GM21515 (cell line): Measurements from ENCODE around the gene OXER1.
A peak's percentile ranks its signal among the peaks of the same experiment; 100 is the strongest.

Experiments
- ATAC-seq: cut with Tn5 transposase; IDR thresholded peaks from one replicate; pipeline ENCODE4 v1.9.1; 2021; ENCODE audit not compliant: unreplicated experiment

OXER1 gene, protein sequence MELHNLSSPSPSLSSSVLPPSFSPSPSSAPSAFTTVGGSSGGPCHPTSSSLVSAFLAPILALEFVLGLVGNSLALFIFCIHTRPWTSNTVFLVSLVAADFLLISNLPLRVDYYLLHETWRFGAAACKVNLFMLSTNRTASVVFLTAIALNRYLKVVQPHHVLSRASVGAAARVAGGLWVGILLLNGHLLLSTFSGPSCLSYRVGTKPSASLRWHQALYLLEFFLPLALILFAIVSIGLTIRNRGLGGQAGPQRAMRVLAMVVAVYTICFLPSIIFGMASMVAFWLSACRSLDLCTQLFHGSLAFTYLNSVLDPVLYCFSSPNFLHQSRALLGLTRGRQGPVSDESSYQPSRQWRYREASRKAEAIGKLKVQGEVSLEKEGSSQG

DNA sequence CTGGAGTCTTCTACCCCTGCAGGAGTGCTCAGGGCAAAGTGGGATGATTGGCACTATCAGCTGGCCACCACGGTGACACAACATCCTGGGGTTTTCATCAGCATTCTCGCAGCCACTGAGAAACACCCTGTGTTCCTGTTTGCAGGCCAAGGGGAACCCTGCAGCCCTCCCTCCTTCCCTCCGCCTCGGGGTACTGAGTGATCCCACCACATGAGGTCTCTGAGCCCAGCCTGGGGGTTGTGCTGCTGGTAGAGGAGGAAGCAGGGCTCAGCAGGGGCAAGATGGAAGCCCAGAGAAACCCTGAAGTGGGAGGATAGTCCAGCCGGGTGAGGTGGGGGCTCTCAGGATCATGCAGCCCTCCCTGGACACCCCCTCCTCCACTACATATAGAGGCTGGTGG lies at the start of gene OXER1:
OXER1 (minus strand) TSS at position 40 of the 400 bp plus-strand sequence. CDS start 73 bp downstream, outside the sequence.
- no peak for ATAC-seq

DNA sequence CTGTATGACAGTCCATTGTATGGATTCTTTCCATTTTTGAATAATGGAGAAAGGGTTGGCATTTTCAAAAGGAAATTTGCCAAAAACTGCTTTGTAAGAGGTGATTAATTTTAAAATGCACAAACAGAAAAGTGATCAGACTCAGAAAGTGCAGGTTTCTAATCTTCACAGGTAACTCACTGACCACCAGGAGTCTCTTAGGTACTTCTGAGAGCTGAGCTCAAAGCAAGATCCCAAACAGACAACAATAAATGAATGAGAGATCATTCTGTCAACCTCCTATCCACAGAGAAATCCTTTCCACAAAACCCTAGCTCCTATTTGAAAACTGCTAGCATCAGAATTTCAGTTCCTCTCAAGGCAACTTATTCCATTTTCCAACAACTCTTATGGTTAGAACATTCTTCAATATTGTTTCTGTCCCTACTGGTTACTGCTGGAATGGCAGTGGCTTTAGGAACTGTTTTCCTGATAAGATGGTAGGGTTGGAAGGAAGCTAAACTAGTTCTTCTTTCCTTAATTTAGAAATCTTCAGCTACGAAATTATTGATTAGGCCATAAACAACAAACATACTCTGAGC lies 49.1 kb upstream of the OXER1 start:
- no peak for ATAC-seq

- ATAC-seq: peak; percentile 19
Measured at GRCh38 chr2:42810971-42811811, 47.3 kb upstream of the OXER1 start.

DNA sequence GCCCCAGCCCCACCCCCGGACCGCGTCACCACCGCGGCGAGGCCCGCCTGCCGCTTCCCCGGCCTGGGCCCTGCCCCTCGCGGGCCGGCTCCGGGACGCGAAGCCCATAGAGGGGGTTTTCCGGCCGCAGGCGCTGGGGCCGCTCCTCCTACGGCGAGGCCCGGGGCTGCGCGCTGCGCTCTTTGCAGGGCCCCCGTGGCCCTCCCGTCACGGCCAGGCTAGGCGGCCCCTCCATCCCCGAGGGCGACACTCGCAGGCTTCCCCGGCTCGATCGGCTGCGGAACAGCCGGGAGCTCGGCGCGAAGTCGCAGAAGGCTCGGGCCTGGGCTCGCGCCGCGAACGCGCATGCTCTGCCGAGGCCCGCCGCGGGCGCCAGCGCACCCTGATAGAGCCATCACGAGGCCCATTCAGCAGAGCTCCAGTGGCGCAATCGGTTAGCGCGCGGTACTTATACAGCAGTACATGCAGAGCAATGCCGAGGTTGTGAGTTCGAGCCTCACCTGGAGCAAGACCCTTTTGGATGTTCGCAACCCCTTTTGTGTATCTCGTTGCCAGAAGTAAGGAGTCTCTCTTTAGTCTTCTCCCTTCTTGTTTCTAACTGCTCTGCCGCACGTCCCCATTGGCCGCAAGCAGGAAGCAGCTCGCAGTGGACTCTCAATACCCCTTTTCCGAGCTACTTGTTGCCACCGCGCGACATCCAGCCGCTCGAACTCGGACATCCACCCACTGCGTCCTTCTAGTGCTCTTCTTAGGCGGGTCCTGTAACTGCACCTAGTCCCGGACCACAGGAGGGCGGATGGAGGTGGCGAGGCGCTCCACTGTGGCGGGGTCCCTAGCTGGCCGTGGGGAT lies 46.4 kb upstream of the OXER1 start:
- peak; percentile 75 for ATAC-seq

- no peak for ATAC-seq
Measured at GRCh38 chr2:42809819-42810120, 45.8 kb upstream of the OXER1 start.

GRCh38 chr2:42809131-42809818 lies 45.3 kb upstream of the OXER1 start:
- ATAC-seq: no peak

DNA sequence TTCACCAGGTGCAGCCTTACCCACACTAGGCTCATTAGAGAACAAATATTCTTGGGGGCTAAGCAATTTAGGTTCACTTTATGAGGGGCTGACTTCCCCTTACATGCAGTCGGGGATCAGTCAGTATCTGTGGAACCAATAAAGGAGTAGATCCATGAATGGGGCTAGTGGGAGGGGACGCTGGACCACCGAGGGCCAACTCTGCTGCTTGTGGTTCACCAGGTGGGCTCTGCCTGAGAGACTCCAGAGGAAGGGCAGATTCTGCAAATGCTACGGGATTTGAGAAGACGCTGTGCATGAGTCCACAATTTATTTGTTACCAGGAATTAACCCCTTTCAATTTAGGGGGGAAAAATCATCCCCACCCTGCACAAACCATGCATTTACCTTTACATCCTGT lies 44.4 kb upstream of the OXER1 start:
- no peak for ATAC-seq

- no peak for ATAC-seq
Measured at GRCh38 chr2:42806786-42807185, 42.9 kb upstream of the OXER1 start.

- no peak for ATAC-seq
Measured at GRCh38 chr2:42804891-42805290, 41.0 kb upstream of the OXER1 start.

- ATAC-seq: no peak
Measured at GRCh38 chr2:42804338-42804737, 40.4 kb upstream of the OXER1 start.

DNA sequence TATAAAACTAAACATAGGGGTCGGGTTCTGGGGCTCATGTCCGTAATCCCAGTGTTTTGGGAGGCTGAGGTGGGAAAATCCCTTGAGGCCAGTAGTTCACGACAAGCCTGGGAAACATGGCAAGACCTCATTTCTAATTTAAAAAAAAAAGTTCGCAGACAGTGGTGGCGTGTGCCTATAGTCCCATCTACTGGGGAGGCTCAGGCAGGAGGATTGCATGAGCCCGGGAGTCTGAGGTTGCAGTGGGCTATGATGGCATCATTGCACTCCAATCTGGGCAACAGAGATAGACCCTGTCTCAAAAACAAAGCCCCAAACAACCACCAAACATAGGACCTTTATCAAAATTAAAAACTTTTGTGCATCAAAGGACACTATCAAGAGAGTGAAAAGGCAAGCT lies 38.2 kb upstream of the OXER1 start:
- ATAC-seq: no peak

GRCh38 chr2:42801381-42801780 lies 37.4 kb upstream of the OXER1 start:
- no peak for ATAC-seq

GRCh38 chr2:42800981-42801380 lies 37.0 kb upstream of the OXER1 start:
- ATAC-seq: no peak

DNA sequence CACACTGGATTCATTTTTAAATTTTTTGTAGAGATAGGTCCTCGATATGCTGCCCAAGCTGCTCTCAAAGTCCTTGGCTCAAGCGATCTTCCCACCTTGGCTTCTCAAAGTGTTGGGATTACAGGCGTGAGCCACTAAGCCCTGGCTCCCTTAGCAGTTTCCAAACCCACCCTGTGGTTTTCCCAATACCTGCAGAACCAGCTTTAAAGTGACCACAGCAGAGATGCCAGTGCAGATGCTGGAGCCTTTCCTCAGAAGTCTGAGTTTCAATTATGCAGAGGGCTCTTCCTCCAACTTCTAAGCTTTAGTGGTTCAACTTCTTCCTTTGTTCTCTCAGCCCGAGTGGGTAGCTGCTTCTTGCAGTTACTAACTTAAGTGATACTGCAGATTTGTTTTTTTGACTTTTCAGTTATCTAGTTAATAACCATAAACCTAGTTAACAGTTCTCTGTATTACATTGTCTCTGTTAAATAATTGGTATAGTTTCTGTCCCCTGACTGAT lies 36.6 kb upstream of the OXER1 start:
- ATAC-seq: no peak

- no peak for ATAC-seq
Measured at GRCh38 chr2:42799881-42800280, 35.9 kb upstream of the OXER1 start.

GRCh38 chr2:42797281-42797680 lies 33.3 kb upstream of the OXER1 start:
- no peak for ATAC-seq

DNA sequence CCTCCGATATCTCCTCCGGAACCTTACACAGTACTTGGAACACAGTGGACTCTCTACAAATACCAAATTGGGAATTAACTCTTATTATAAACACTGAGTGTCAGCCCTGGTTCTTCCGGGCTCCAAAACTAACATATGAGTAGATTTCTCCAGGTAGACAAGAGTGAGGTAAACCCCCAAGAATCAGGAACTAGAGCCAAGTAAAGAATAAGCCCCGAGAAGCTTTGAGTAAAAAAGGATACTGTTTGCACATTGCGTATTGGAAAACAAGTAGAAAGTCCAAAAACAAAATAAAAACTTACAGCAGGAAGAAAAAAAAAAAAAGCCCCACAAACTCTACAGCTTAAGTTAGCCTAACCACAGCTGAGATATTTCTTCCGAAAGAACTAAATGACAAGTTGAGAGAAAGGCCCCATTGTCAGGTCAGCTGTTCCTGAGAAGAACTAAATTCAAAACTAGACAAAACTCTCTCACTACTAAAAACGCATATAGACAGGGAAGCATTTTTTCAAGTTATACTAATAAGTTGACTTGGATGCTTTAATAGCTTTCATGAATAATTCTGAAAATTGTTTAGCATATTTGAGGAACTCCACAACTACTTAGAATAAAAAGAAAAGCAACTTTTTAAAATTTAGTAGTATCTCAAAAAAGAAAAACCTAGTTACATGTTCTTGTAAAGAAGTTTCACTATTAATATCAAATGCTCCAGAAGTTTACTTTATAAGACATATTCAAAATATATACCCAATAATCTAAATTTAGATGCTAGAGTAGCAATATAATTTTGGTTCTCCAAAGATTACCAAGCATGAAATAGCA lies 32.7 kb upstream of the OXER1 start:
- peak; percentile 29 for ATAC-seq

DNA sequence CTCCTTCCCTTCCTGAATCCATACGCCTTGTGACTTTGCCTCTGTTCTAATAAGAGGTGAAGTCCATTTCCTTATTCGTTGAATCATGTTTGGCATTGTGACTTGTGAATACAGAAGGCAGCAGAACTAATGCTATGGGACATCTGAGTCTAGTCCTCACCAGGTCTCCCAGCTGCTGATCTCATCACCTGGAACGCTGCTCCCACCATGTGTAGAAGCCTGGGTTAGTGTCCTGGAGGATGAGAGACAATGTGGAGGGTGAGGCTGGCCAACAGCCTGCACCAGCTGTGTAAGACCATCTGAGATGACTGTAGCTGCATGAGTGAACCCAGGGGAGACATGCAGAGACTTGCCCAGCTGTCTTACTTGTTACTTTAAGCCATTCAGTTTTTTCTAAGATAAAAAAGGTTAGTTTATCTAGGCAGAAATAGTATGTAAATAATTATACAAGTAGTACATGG lies 31.9 kb upstream of the OXER1 start:
- ATAC-seq: peak; percentile 41

DNA sequence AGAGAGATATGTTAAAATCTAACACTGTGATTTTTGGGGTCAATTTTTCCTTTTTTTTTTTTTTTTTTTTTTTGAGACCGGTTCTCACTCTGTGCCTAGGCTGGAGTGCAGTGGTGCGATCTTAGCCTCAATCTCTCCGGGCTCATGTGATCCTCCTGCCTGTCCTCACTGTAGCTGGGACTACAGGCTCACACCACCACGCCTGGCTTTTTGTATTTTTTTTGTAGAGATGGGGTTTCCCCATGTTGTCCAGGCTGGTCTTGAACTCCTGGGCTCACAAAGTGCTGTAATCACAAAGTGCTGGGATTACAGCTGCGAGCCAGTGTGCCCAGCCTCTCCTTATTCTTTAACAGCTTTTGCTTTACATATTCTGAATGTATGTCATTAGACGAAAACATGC lies 31.3 kb upstream of the OXER1 start:
- ATAC-seq: no peak
